Heart right ventricle (tissue), 16 donors: ENCODE data around the gene OCLN. TPM values are rescaled to one million over a fixed set of nuclear protein-coding genes. Genes with fewer than 3 reads are reported as not detected.

Experiments used
- ATAC-seq, 8 donors: fragments of 200-7000 bp; cut with Tn5 transposase; one replicate each; pipeline ENCODE4 v1.9.1; 2020; ENCODE audit warnings: mild to moderate bottlenecking in 8 of 8, moderate library complexity in 8 of 8, moderate number of reproducible peaks in 1 of 8
- DNase-seq, 2 donors: peaks; one replicate each; pipeline ENCODE4 v3.0.0-alpha.2; 2020
- H3K27ac ChIP-seq, 10 donors: fragments of 200-600 bp; sonication (generic) in 2 of 10; one replicate each; pipeline versions ENCODE4 v1.5.0 to v1.8.0; 2020 to 2022; ENCODE audit warnings: mild to moderate bottlenecking in 3 of 10
- H3K27me3 ChIP-seq, 7 donors: fragments of 200-600 bp; one replicate each; pipeline ENCODE4 v1.8.0; 2021 to 2022; ENCODE audit warnings: mild to moderate bottlenecking in 2 of 7
- H3K36me3 ChIP-seq, 9 donors: fragments of 200-600 bp; sonication (generic) in 1 of 9; one replicate each; pipeline versions ENCODE4 v1.5.0 to v1.8.0; 2020 to 2022; ENCODE audit warnings: mild to moderate bottlenecking in 2 of 9
- H3K4me1 ChIP-seq, 9 donors: fragments of 200-600 bp; sonication (generic) in 1 of 9; one replicate each; pipeline versions ENCODE4 v1.5.0 to v1.8.0; 2020 to 2022; ENCODE audit warnings: mild to moderate bottlenecking in 4 of 9
- H3K4me3 ChIP-seq, 10 donors: fragments of 200-600 bp; sonication (generic) in 2 of 10; one replicate each; pipeline versions ENCODE4 v1.5.0 to v1.8.0; 2020 to 2022; ENCODE audit warnings: mild to moderate bottlenecking in 7 of 10, moderate library complexity in 2 of 10
- H3K9me3 ChIP-seq, 11 donors: fragments of 200-600 bp in 10 of 11; sonication (generic) in 2 of 11; one replicate each; pipeline versions ENCODE4 v1.5.0 to v1.8.0; 2013 to 2022; ENCODE audit warnings: mild to moderate bottlenecking in 2 of 11, control low read depth in 1 of 11, moderate library complexity in 1 of 11
- CTCF ChIP-seq, 9 donors: fragments of 200-600 bp; sonication (generic) in 2 of 9; IDR thresholded peaks; one replicate each; pipeline versions ENCODE4 v1.5.0 to v1.8.0; 2021 to 2022; ENCODE audit warnings: antibody characterized with exemption in 9 of 9, mild to moderate bottlenecking in 5 of 9, moderate library complexity in 1 of 9
- WGBS, 2 donors: extraction: QIAGEN DNeasy Blood & Tissue Kit; methylation state at CpG; one replicate each; pipeline ENCODE4 v1.1.7; 2013; ENCODE audit warnings: inconsistent platforms in 1 of 2; 5-methylcytosine and 5-hydroxymethylcytosine counted together
- intact Hi-C, 10 donors: fragments of 100-400 bp; cut with DNase I; formaldehyde crosslinking; loops; one replicate each; pipeline versions ENCODE4 v1.11.1 to v1.14.2; 2022
- polyA plus RNA-seq, 2 donors: library from polyadenylated mRNA; stranded (reverse); fragments of 200-250 nt; gene quantifications; one replicate each; pipeline ENCODE4 v1.2.3, GENCODE V29; 2013
- total RNA-seq, 10 donors: library from RNA; stranded (reverse); fragmentation: NEBNext Ultra II Directional in 3 of 10; extraction: Animal tissue kit (Norgen Biotek cat#: 25700) in 3 of 10; gene quantifications; one replicate each; pipeline versions ENCODE4 v1.2.1 to v1.2.4, GENCODE V29; 2021 to 2023
- donor health status: Arrhythmogenic right ventricular cardiomyopathy.
- donor health status: ischemic (EF 13 %, LVEDD 7.1; RV severe dilation, severe dysfunction).
- donor health status: healthy with polysubstance abuse.
- donor health status: DM: no; HTN: yes; CAD: no.
- donor health status: DM: no; HTN: no; CAD: no.
- donor health status: ischemic (EF 25% LVEDD 6.9; RV normal size, moderate dysfunction).
- donor health status: ischemic (EF 25% LVEDD 5.7; RV mildly dilated, moderate dysfunction).
- donor health status: healthy.
- donor health status: DM: yes; HTN: yes; CAD: no.
- donor health status: Ischemic cardiomyopathy.
- donor health status: ischemic (EF 35%, LVEDD 5.7; RV mildly dilated, moderate dysfunction).
- donor health status: nonischemic (EF 11% LVEDD 7.7; RV severe dilation, severe dysfunction).
- donor health status: DM: yes; HTN: yes; CAD: no.
- donor health status: PGD.
- donor health status: ischemic (EF 29% LVEDD 5.4; RV normal size, mild dysfunction).
- donor health status: nonischemic (EF 23%, LVEDD 6.1; RV moderate dilation, normal function).

The OCLN gene
- total and polyA plus RNA-seq, 12 donors, result 0.30 to 6.5 (median 1.9) TPM

DNA sequence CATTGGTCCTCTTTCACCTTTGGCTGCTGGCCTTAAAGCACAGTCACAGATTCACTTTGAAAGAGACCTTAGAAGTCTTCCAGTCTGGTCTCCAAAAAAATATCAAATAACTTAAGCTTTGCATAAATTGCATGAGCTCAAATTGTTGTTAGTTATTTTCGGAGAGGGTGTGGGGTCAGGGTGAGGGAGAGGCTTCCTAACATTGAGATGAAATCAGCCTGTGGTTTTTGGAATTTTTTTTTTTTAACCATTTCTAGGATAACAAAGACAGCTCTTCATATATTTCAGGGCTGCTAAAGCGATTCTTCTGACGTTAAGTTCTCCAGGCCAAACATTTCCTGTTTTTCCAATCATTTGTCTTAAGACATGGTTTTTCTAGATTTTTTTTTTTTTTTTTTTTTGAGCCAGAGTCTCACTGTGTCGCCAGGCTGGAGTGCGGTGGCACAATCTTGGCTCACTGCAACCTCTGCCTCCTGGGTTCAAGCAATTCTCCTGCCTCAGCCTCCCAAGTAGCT, 4.5 kb downstream of the OCLN start:
- no peaks in the 10 kb centered on the region for H3K9me3 ChIP-seq
- H3K4me1 ChIP-seq, result peaks cover 3 to 25% (median 19%) of the 10 kb centered on the region in 9 donors
- peaks cover 0 to 88% (median 63%) of the 10 kb centered on the region in 7 donors for H3K27me3 ChIP-seq
- no peaks in the 10 kb centered on the region for H3K36me3 ChIP-seq
- intact Hi-C loops, result no loop called here
- no peak for TF ChIP-seq CTCF (IDR thresholded peaks at IDR 0.05)
- no peak overlapping the region for H3K27ac ChIP-seq
- 50 to 65% methylated on average over 5 of the region's 5 CpGs for WGBS, 2 donors
- DNase-seq, result no peak
- no peak for ATAC-seq
- H3K4me3 ChIP-seq, result no peak overlapping the region

DNA sequence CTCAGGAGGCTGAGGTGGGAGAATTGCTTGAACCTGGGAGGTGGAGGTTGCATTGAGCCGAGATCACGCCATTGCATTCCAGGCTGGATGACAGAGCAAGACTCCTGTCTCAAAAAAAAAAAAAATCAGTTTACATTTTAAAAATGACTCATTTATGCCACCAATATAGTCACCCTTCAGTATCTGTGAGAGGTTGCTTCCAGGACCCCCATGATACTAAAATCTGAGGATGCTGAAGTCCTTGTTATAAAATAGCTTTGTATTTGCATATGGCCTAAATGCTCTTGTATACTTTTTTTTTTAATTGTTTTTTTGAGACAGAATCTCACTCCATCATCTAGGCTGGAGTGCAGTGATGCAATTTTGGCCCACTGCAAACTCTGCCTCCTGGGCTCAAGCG, 5.8 kb downstream of the OCLN start:
- Histone ChIP-seq H3K4me1 (peaks cover 0 to 12% (median 5%) of the 10 kb centered on the region in 9 donors), H3K36me3 (no peaks in the 10 kb centered on the region), H3K27me3 (peaks cover 0 to 83% (median 57%) of the 10 kb centered on the region in 7 donors), H3K4me3 (no peak overlapping the region), H3K27ac (no peak overlapping the region), H3K9me3 (no peaks in the 10 kb centered on the region)
- TF ChIP-seq CTCF (IDR thresholded peaks at IDR 0.05), result no peak
- WGBS, 2 donors, result 98% methylated on average over 3 of the region's 3 CpGs
- intact Hi-C loops, result no loop called here
- ATAC-seq (no peak), DNase-seq (no peak)

GRCh38 chr5:69502367-69502766, 9.8 kb downstream of the OCLN start:
- TF ChIP-seq CTCF (IDR thresholded peaks at IDR 0.05), result no peak
- DNase-seq (no peak), ATAC-seq (no peak)
- intact Hi-C loops, result no loop called here
- no peaks in the 10 kb centered on the region for H3K9me3 ChIP-seq
- H3K4me1 ChIP-seq, result peaks cover 0 to 3% (median 0%) of the 10 kb centered on the region in 9 donors
- H3K27ac ChIP-seq, result no peak overlapping the region
- 44 to 49% methylated on average over 2 of the region's 2 CpGs for WGBS, 2 donors
- no peak overlapping the region for H3K4me3 ChIP-seq
- H3K36me3 ChIP-seq, result no peaks in the 10 kb centered on the region
- peaks cover 0 to 44% (median 31%) of the 10 kb centered on the region in 7 donors for H3K27me3 ChIP-seq

- no peak for TF ChIP-seq CTCF (IDR thresholded peaks at IDR 0.05)
- ATAC-seq (no peak), DNase-seq (no peak)
- no peaks in the 10 kb centered on the region for H3K9me3 ChIP-seq
- WGBS, 2 donors, result 57 to 70% methylated on average over 7 of the region's 7 CpGs
- peaks cover 0 to 42% (median 31%) of the 10 kb centered on the region in 7 donors for H3K27me3 ChIP-seq
- H3K4me1 ChIP-seq, result peaks cover 0 to 3% (median 0%) of the 10 kb centered on the region in 9 donors
- H3K4me3 ChIP-seq, result no peak overlapping the region
- H3K36me3 ChIP-seq, result no peaks in the 10 kb centered on the region
- H3K27ac ChIP-seq, result no peak overlapping the region
- intact Hi-C loops, result no loop called here
Measured at GRCh38 chr5:69502767-69503488, 10.3 kb downstream of the OCLN start.
